AG08396 (cell line): ENCODE data around the gene PHF5A.
"Not testable (repeated sequence)": the region's sequence is repeated elsewhere in the genome, so short reads cannot be mapped to it uniquely, and the experiment has no call there.

Experiments used
- DNase-seq: peaks from one replicate; pipeline ENCODE4 v3.0.0; 2012; ENCODE audit warnings: low spot score, mixed read lengths

Gene PHF5A

GRCh38 chr22:41446639-41447434, 21.7 kb downstream of the PHF5A start, which contains the start of gene TOB2:
Gene TOB2 (minus strand): TSS chr22:41446801. CDS start chr22:41437345, 9,456 bp downstream.
- peak; percentile 91 for DNase-seq

- no peak for DNase-seq
Observed at GRCh38 chr22:41446057-41446501, 22.4 kb downstream of the PHF5A start.

- no peak for DNase-seq
Observed at GRCh38 chr22:41445129-41446056, 23.1 kb downstream of the PHF5A start.

- peak; percentile 90 for DNase-seq
Observed at GRCh38 chr22:41444360-41445128, 23.9 kb downstream of the PHF5A start.

- DNase-seq = no peak
Observed at GRCh38 chr22:41442240-41442792, 26.2 kb downstream of the PHF5A start.

GRCh38 chr22:41440511-41440910, 28.0 kb downstream of the PHF5A start:
- not testable (repeated sequence) for DNase-seq

- DNase-seq = no peak
Observed at GRCh38 chr22:41437198-41437597, 31.3 kb downstream of the PHF5A start.

- no peak for DNase-seq
Observed at GRCh38 chr22:41436322-41437113, 32.0 kb downstream of the PHF5A start.

GRCh38 chr22:41435560-41435959, 32.9 kb downstream of the PHF5A start:
- DNase-seq = peak; percentile 1

GRCh38 chr22:41434361-41435003, 34.0 kb downstream of the PHF5A start:
- peak; percentile 2 for DNase-seq

- DNase-seq = not testable (repeated sequence)
Observed at GRCh38 chr22:41433480-41433879, 35.0 kb downstream of the PHF5A start.

- DNase-seq = peak; percentile 5
Observed at GRCh38 chr22:41431656-41432055, 36.8 kb downstream of the PHF5A start.

GRCh38 chr22:41429951-41430332, 38.5 kb downstream of the PHF5A start:
- no peak for DNase-seq

- DNase-seq = peak; percentile 5
Observed at GRCh38 chr22:41429232-41429950, 39.1 kb downstream of the PHF5A start.

- DNase-seq = no peak
Observed at GRCh38 chr22:41425660-41426365, 42.7 kb downstream of the PHF5A start.

GRCh38 chr22:41418717-41419116, 49.8 kb downstream of the PHF5A start:
- no peak for DNase-seq

- DNase-seq = no peak
Observed at GRCh38 chr22:41417622-41418390, 50.7 kb downstream of the PHF5A start.

GRCh38 chr22:41415554-41415953, 52.9 kb downstream of the PHF5A start:
- DNase-seq = no peak
